OCI-LY7 (cell line): ENCODE data around the gene SNRNP35.

Source experiments
- EZH2phosphoT487 ChIP-seq: fragments of 200-600 bp; sonication (generic); IDR thresholded peaks from 2 replicates; pipeline ENCODE4 v1.6.1; 2018; ENCODE audit warnings: low read depth, borderline replicate concordance, mild to moderate bottlenecking, mixed run types, antibody characterized with exemption, low read length, moderate library complexity, mixed read lengths
- TF ChIP-seq, protein P1 (sequence below): fragments of 200-600 bp; sonication (generic); conservative IDR thresholded peaks from 2 replicates; pipeline ENCODE4 v1.5.1; 2014; ENCODE audit warnings: mild to moderate bottlenecking, antibody characterized with exemption, low read length, moderate library complexity, mixed read lengths

- TF ChIP-seq, protein P1, sequence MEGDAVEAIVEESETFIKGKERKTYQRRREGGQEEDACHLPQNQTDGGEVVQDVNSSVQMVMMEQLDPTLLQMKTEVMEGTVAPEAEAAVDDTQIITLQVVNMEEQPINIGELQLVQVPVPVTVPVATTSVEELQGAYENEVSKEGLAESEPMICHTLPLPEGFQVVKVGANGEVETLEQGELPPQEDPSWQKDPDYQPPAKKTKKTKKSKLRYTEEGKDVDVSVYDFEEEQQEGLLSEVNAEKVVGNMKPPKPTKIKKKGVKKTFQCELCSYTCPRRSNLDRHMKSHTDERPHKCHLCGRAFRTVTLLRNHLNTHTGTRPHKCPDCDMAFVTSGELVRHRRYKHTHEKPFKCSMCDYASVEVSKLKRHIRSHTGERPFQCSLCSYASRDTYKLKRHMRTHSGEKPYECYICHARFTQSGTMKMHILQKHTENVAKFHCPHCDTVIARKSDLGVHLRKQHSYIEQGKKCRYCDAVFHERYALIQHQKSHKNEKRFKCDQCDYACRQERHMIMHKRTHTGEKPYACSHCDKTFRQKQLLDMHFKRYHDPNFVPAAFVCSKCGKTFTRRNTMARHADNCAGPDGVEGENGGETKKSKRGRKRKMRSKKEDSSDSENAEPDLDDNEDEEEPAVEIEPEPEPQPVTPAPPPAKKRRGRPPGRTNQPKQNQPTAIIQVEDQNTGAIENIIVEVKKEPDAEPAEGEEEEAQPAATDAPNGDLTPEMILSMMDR = no peak
- no peak for TF ChIP-seq EZH2phosphoT487
These were observed 31.6 kb downstream of the SNRNP35 start for GRCh38 chr12:123489580-123489979.
